ENCODE results near the gene COMMD1.
"Not testable (repeated sequence)": the region's sequence is repeated elsewhere in the genome, so short reads cannot be mapped to it uniquely, and the experiment has no call there.

Gene COMMD1

GRCh38 chr2:62102402-62102920 lies 197.0 kb downstream of the COMMD1 start:
- Mint-ChIP-seq H3K27me3 (no peaks in the 10 kb centered on the region), H3K27ac (no peak overlapping the region), H3K4me3 (no peak overlapping the region), H3K4me1 (peaks cover 4% of the 10 kb centered on the region), H3K36me3 (peaks cover 4% of the 10 kb centered on the region), H3K9me3 (no peaks in the 10 kb centered on the region)

- H3K4me3 Mint-ChIP-seq: no peak overlapping the region
- no peaks in the 10 kb centered on the region for H3K9me3 Mint-ChIP-seq
- no peak overlapping the region for H3K27ac Mint-ChIP-seq
- H3K4me1 Mint-ChIP-seq: no peaks in the 10 kb centered on the region
- no peaks in the 10 kb centered on the region for H3K27me3 Mint-ChIP-seq
- H3K36me3 Mint-ChIP-seq: peaks cover 4% of the 10 kb centered on the region
Observed at GRCh38 chr2:62109554-62109953, 204.1 kb downstream of the COMMD1 start.

- no peak overlapping the region for H3K4me3 Mint-ChIP-seq
Observed at GRCh38 chr2:62110415-62111025, 205.0 kb downstream of the COMMD1 start.

GRCh38 chr2:62112179-62112578 lies 206.7 kb downstream of the COMMD1 start:
- H3K27ac Mint-ChIP-seq: no peak overlapping the region
- H3K36me3 Mint-ChIP-seq: peaks cover 6% of the 10 kb centered on the region
- no peak overlapping the region for H3K4me3 Mint-ChIP-seq
- H3K9me3 Mint-ChIP-seq: no peaks in the 10 kb centered on the region
- H3K4me1 Mint-ChIP-seq: peaks cover 6% of the 10 kb centered on the region
- no peaks in the 10 kb centered on the region for H3K27me3 Mint-ChIP-seq

More at GRCh38 chr2:62110415-62111025, 205.0 kb downstream of the COMMD1 start:
- Mint-ChIP-seq H3K27me3 (no peaks in the 10 kb centered on the region), H3K27ac (no peak overlapping the region), H3K36me3 (peaks cover 4% of the 10 kb centered on the region), H3K4me1 (peaks cover 2% of the 10 kb centered on the region), H3K9me3 (no peaks in the 10 kb centered on the region)

- Mint-ChIP-seq H3K9me3 (no peaks in the 10 kb centered on the region), H3K36me3 (peaks cover 10% of the 10 kb centered on the region), H3K4me1 (peaks cover 6% of the 10 kb centered on the region), H3K27ac (no peak overlapping the region), H3K4me3 (no peak overlapping the region), H3K27me3 (no peaks in the 10 kb centered on the region)
Observed at GRCh38 chr2:62114564-62114963, 209.1 kb downstream of the COMMD1 start.

GRCh38 chr2:62116983-62117382 lies 211.5 kb downstream of the COMMD1 start:
- Mint-ChIP-seq H3K9me3 (no peaks in the 10 kb centered on the region), H3K27me3 (no peaks in the 10 kb centered on the region), H3K36me3 (peaks cover 7% of the 10 kb centered on the region), H3K4me1 (peaks cover 6% of the 10 kb centered on the region), H3K27ac (no peak overlapping the region), H3K4me3 (no peak overlapping the region)

GRCh38 chr2:62118160-62118559 lies 212.7 kb downstream of the COMMD1 start:
- Mint-ChIP-seq H3K4me1 (peaks cover 6% of the 10 kb centered on the region), H3K27me3 (no peaks in the 10 kb centered on the region), H3K27ac (no peak overlapping the region), H3K36me3 (peaks cover 10% of the 10 kb centered on the region), H3K4me3 (no peak overlapping the region), H3K9me3 (no peaks in the 10 kb centered on the region)

GRCh38 chr2:62119311-62119974 lies 214.0 kb downstream of the COMMD1 start:
- Mint-ChIP-seq H3K36me3 (peaks cover 10% of the 10 kb centered on the region), H3K4me1 (peaks cover 6% of the 10 kb centered on the region), H3K9me3 (no peaks in the 10 kb centered on the region), H3K27me3 (no peaks in the 10 kb centered on the region), H3K4me3 (no peak overlapping the region), H3K27ac (no peak overlapping the region)

GRCh38 chr2:62126239-62126638 lies 220.8 kb downstream of the COMMD1 start:
- H3K4me3 Mint-ChIP-seq, H3K27ac Mint-ChIP-seq: not testable (repeated sequence)

GRCh38 chr2:62133320-62133823 lies 227.9 kb downstream of the COMMD1 start:
- Mint-ChIP-seq H3K4me3 (no peak overlapping the region), H3K27me3 (no peaks in the 10 kb centered on the region), H3K27ac (no peak overlapping the region)

More at GRCh38 chr2:62126239-62126638, 220.8 kb downstream of the COMMD1 start:
- H3K4me1 Mint-ChIP-seq, H3K9me3 Mint-ChIP-seq, H3K36me3 Mint-ChIP-seq, H3K27me3 Mint-ChIP-seq: not testable (repeated sequence)

GRCh38 chr2:62136956-62137830 lies 231.7 kb downstream of the COMMD1 start:
- no peaks in the 10 kb centered on the region for H3K9me3 Mint-ChIP-seq
- no peaks in the 10 kb centered on the region for H3K27me3 Mint-ChIP-seq
- H3K4me1 Mint-ChIP-seq: no peaks in the 10 kb centered on the region
- no peak overlapping the region for H3K27ac Mint-ChIP-seq
- H3K4me3 Mint-ChIP-seq: no peak overlapping the region
- H3K36me3 Mint-ChIP-seq: peaks cover 15% of the 10 kb centered on the region

More at GRCh38 chr2:62133320-62133823, 227.9 kb downstream of the COMMD1 start:
- no peaks in the 10 kb centered on the region for H3K4me1 Mint-ChIP-seq
- peaks cover 11% of the 10 kb centered on the region for H3K36me3 Mint-ChIP-seq
- H3K9me3 Mint-ChIP-seq: no peaks in the 10 kb centered on the region

- Mint-ChIP-seq H3K4me3 (no peak overlapping the region), H3K27me3 (no peaks in the 10 kb centered on the region), H3K9me3 (no peaks in the 10 kb centered on the region), H3K36me3 (peaks cover 9% of the 10 kb centered on the region), H3K27ac (no peak overlapping the region), H3K4me1 (peaks cover 5% of the 10 kb centered on the region)
Observed at GRCh38 chr2:62140426-62141141, 235.1 kb downstream of the COMMD1 start.

GRCh38 chr2:62141142-62141740 lies 235.8 kb downstream of the COMMD1 start:
- H3K4me1 Mint-ChIP-seq: peaks cover 5% of the 10 kb centered on the region
- peaks cover 6% of the 10 kb centered on the region for H3K36me3 Mint-ChIP-seq
- H3K27ac Mint-ChIP-seq: no peak overlapping the region
- H3K9me3 Mint-ChIP-seq: no peaks in the 10 kb centered on the region
- no peaks in the 10 kb centered on the region for H3K27me3 Mint-ChIP-seq
- no peak overlapping the region for H3K4me3 Mint-ChIP-seq

GRCh38 chr2:62142054-62142453 lies 236.6 kb downstream of the COMMD1 start:
- peaks cover 6% of the 10 kb centered on the region for H3K36me3 Mint-ChIP-seq
- no peak overlapping the region for H3K27ac Mint-ChIP-seq
- no peak overlapping the region for H3K4me3 Mint-ChIP-seq
- H3K27me3 Mint-ChIP-seq: no peaks in the 10 kb centered on the region
- peaks cover 10% of the 10 kb centered on the region for H3K4me1 Mint-ChIP-seq
- no peaks in the 10 kb centered on the region for H3K9me3 Mint-ChIP-seq

GRCh38 chr2:62143696-62144095 lies 238.2 kb downstream of the COMMD1 start:
- Mint-ChIP-seq H3K36me3 (peaks cover 11% of the 10 kb centered on the region), H3K27me3 (no peaks in the 10 kb centered on the region), H3K27ac (no peak overlapping the region), H3K4me3 (no peak overlapping the region), H3K4me1 (peaks cover 10% of the 10 kb centered on the region), H3K9me3 (no peaks in the 10 kb centered on the region)

All from activated naive CD4-positive, alpha-beta T cell treated with anti-CD3 and anti-CD28 coated beads, Interleukin-2, amount 50 U/mL, for 24 hours (primary cell).